Endodermal cell (in vitro differentiated cells): ENCODE data around the gene RNF121. TPM values are rescaled to one million over a fixed set of nuclear protein-coding genes. Genes with fewer than 3 reads are reported as not detected.
A peak's percentile ranks its signal among the peaks of the same experiment; 100 is the strongest.
"Not testable (repeated sequence)": the region's sequence is repeated elsewhere in the genome, so short reads cannot be mapped to it uniquely, and the experiment has no call there.

Source experiments
- DNase-seq: peaks from one replicate; pipeline ENCODE4 v3.0.0-alpha.2; 2017
- H3K27ac ChIP-seq: 2 replicates; pipeline ENCODE4 v1.5.1; 2013; ENCODE audit warnings: mild to moderate bottlenecking, low read depth, low read length, moderate library complexity
- H3K27me3 ChIP-seq: 2 replicates; pipeline ENCODE4 v1.6.1; 2013; ENCODE audit warnings: mild to moderate bottlenecking, low read length, moderate library complexity; ENCODE audit not compliant: insufficient read depth, control insufficient read depth, poor library complexity, severe bottlenecking
- H3K36me3 ChIP-seq: 2 replicates; pipeline ENCODE4 v1.7.0; 2013; ENCODE audit warnings: mild to moderate bottlenecking, low read length, moderate library complexity; ENCODE audit not compliant: control insufficient read depth, insufficient read depth
- H3K4me1 ChIP-seq: one replicate; pipeline ENCODE4 v1.7.0; 2013; ENCODE audit warnings: low read length; ENCODE audit not compliant: control insufficient read depth, insufficient read depth
- H3K4me3 ChIP-seq: 2 replicates; pipeline ENCODE4 v1.5.1; 2013; ENCODE audit warnings: mild to moderate bottlenecking, low read length, moderate library complexity
- H3K9ac ChIP-seq: 2 replicates; pipeline ENCODE4 v1.6.1; 2013; ENCODE audit warnings: mild to moderate bottlenecking, low read length, moderate library complexity; ENCODE audit not compliant: poor library complexity, severe bottlenecking; ENCODE audit errors: extremely low read depth
- H3K9me3 ChIP-seq: 2 replicates; pipeline ENCODE4 v1.6.1; 2013; ENCODE audit warnings: mild to moderate bottlenecking, low read length, moderate library complexity; ENCODE audit not compliant: control insufficient read depth
- H3K27ac Mint-ChIP-seq: 2 replicates; pipeline ENCODE4 v1.8.0; 2020; ENCODE audit warnings: mixed read lengths
- H3K27me3 Mint-ChIP-seq: 2 replicates; pipeline ENCODE4 v1.8.0; 2021; ENCODE audit warnings: mild to moderate bottlenecking, mixed read lengths; ENCODE audit not compliant: insufficient read depth
- H3K36me3 Mint-ChIP-seq: 2 replicates; pipeline ENCODE4 v1.8.0; 2020; ENCODE audit warnings: low read depth, mixed read lengths
- H3K4me1 Mint-ChIP-seq: 2 replicates; pipeline ENCODE4 v1.8.0; 2020; ENCODE audit warnings: mixed read lengths
- H3K4me3 Mint-ChIP-seq: 2 replicates; pipeline ENCODE4 v1.8.0; 2020; ENCODE audit warnings: mild to moderate bottlenecking, moderate library complexity, mixed read lengths
- H3K9me3 Mint-ChIP-seq: 2 replicates; pipeline ENCODE4 v1.8.0; 2020; ENCODE audit warnings: mild to moderate bottlenecking, mixed read lengths
- CTCF ChIP-seq: fragments of 200-600 bp; sonication (generic); conservative IDR thresholded peaks from 2 replicates; pipeline ENCODE4 v1.5.0; 2021; ENCODE audit warnings: antibody characterized with exemption, mild to moderate bottlenecking
- WGBS, 2 experiments: methylation state at CpG; one replicate each; pipeline versions ENCODE4 v1.1.5 to v1.1.7; 2013; ENCODE audit warnings: missing lambda C conversion rate in 2 of 2, mixed read lengths in 1 of 2; ENCODE audit not compliant: insufficient coverage in 1 of 2, insufficient read length in 1 of 2; 5-methylcytosine and 5-hydroxymethylcytosine counted together
- total RNA-seq, 2 donors: library from RNA; stranded (reverse); fragmentation: NEBNext Ultra II Directional in 1 of 2; extraction: Animal tissue kit (Norgen Biotek cat#: 25700) in 1 of 2; gene quantifications; 2 replicates in 1 of 2; 3 replicates in 1 of 2; pipeline ENCODE4 v1.2.1, GENCODE V29; 2021

RNF121 gene
- total RNA-seq, 2 donors from 2014 or later, result 50.9 to 52.2 TPM

- H3K4me3 ChIP-seq, result no peak overlapping the region
- no peaks in the 10 kb centered on the region for H3K9me3 ChIP-seq
- H3K27ac ChIP-seq, result no peak overlapping the region
- 98 to 99% methylated on average over 12 of the region's 12 CpGs for WGBS, 2 experiments
- no peaks in the 10 kb centered on the region for H3K27me3 Mint-ChIP-seq
- no peaks in the 10 kb centered on the region for H3K4me1 ChIP-seq
- no peak overlapping the region for H3K27ac Mint-ChIP-seq
- no peak overlapping the region for H3K4me3 Mint-ChIP-seq
- no peaks in the 10 kb centered on the region for H3K4me1 Mint-ChIP-seq
- H3K27me3 ChIP-seq, result no peaks in the 10 kb centered on the region
- DNase-seq, result no peak
- no peak overlapping the region for H3K9ac ChIP-seq
- H3K36me3 ChIP-seq, result peaks cover 7% of the 10 kb centered on the region
- no peaks in the 10 kb centered on the region for H3K9me3 Mint-ChIP-seq
- H3K36me3 Mint-ChIP-seq, result peaks cover 13% of the 10 kb centered on the region
- TF ChIP-seq CTCF, result no peak
Measured at GRCh38 chr11:71895961-71896360, 32.9 kb upstream of the RNF121 start.

- H3K4me1 Mint-ChIP-seq, H3K4me1 ChIP-seq, H3K4me3 Mint-ChIP-seq, H3K9me3 ChIP-seq, H3K27ac ChIP-seq, H3K36me3 ChIP-seq, H3K9ac ChIP-seq, H3K4me3 ChIP-seq, H3K27me3 ChIP-seq, H3K9me3 Mint-ChIP-seq, H3K27ac Mint-ChIP-seq, H3K27me3 Mint-ChIP-seq: not testable (repeated sequence)
- 88 to 92% methylated on average over 10 to 14 of the region's 14 CpGs for WGBS, 2 experiments
- peaks cover 22% of the 10 kb centered on the region for H3K36me3 Mint-ChIP-seq
- DNase-seq, result peak; percentile 52
Measured at GRCh38 chr11:71901137-71901536, 27.7 kb upstream of the RNF121 start.

GRCh38 chr11:71908218-71908617, 20.6 kb upstream of the RNF121 start:
- no peak overlapping the region for H3K9ac ChIP-seq
- 75 to 80% methylated on average over 6 to 7 of the region's 9 CpGs for WGBS, 2 experiments
- Mint-ChIP-seq H3K4me1 (peaks cover 5% of the 10 kb centered on the region), H3K4me3 (no peak overlapping the region), H3K9me3 (no peaks in the 10 kb centered on the region), H3K27me3 (no peaks in the 10 kb centered on the region), H3K27ac (no peak overlapping the region), H3K36me3 (peaks cover 17% of the 10 kb centered on the region)
- no peaks in the 10 kb centered on the region for H3K4me1 ChIP-seq
- no peak overlapping the region for H3K27ac ChIP-seq
- DNase-seq, result no peak
- TF ChIP-seq CTCF, result no peak
- no peaks in the 10 kb centered on the region for H3K27me3 ChIP-seq
- H3K36me3 ChIP-seq, result peaks cover 2% of the 10 kb centered on the region
- H3K9me3 ChIP-seq, result no peaks in the 10 kb centered on the region
- no peak overlapping the region for H3K4me3 ChIP-seq

- H3K4me1 ChIP-seq, H3K4me3 Mint-ChIP-seq, H3K36me3 ChIP-seq, H3K27ac ChIP-seq, H3K4me3 ChIP-seq, H3K27me3 Mint-ChIP-seq, H3K9ac ChIP-seq, H3K27me3 ChIP-seq, H3K9me3 Mint-ChIP-seq, H3K9me3 ChIP-seq, H3K4me1 Mint-ChIP-seq, H3K27ac Mint-ChIP-seq, DNase-seq: not testable (repeated sequence)
- WGBS, 2 experiments, result 89 to 90% methylated on average over 5 of the region's 5 CpGs
- peaks cover 21% of the 10 kb centered on the region for H3K36me3 Mint-ChIP-seq
Measured at GRCh38 chr11:71910775-71911174, 18.1 kb upstream of the RNF121 start.
